Measurements from ENCODE around the gene NUCB2. TPM values are rescaled to one million over a fixed set of nuclear protein-coding genes. Genes with fewer than 3 reads are reported as not detected.

The NUCB2 gene
- total and polyA plus RNA-seq, 2 of the 8 experiments (the other 6 are each of a cell fraction or from before 2014, with no cell fraction given) = 9.0 to 34.2 TPM

DNA sequence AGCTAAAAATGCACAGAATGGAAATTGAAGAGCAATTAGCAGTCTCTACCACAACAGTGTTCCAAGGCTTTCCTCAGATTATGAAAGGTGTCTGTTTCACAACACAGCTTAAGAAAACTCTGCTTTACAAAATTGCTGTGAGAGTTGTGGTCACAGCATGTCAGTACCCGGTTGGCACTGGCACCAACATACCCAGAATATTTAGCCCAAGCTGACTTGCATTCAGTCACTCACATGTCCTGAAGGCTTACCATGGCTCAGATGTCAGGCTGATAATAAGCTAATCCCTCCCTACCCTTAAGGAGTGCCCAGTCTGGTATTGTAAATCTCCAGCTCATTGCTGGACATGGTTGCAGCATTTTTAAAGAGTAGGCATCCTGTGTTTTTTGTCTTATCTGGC lies 90.0 kb downstream of the NUCB2 start:
- Histone ChIP-seq H3K18ac (ENCODE audit: extremely low read depth, low read length) (no peak overlapping the region), H2BK20ac (ENCODE audit: low read length) (no peak overlapping the region), H3K4me1 (replicated peaks in 1 of 4; ENCODE audit: control insufficient read depth in 3 of 4, insufficient read depth in 4 of 4, low read length in 3 of 4) (no peaks in the 10 kb centered on the region), H3K4ac (replicated peaks; ENCODE audit: insufficient read length, low read depth, low read length) (no peak overlapping the region), H2BK120ac (replicated peaks; ENCODE audit: low read depth, low read length) (no peak overlapping the region), H2BK12ac (ENCODE audit: low read depth, low read length) (no peak overlapping the region), H3K36me3 (ENCODE audit: control insufficient read depth in 2 of 4, insufficient read depth in 4 of 4, low read length in 3 of 4) (peaks cover 0 to 9% (median 0%) of the 10 kb centered on the region in 4 experiments; a peak in 3 of 8 replicates), H4K8ac (ENCODE audit: extremely low read depth, insufficient read depth, low read length) (no peak overlapping the region), H4K5ac (ENCODE audit: insufficient read length, low read depth, low read length) (no peak overlapping the region), H2AK5ac (ENCODE audit: low read depth, low read length) (no peak overlapping the region), H4K20me1 (replicated peaks in 1 of 2; ENCODE audit: control insufficient read depth in 1 of 2, insufficient read depth in 2 of 2, low read length in 2 of 2) (no peaks in the 10 kb centered on the region), H4K91ac (replicated peaks; ENCODE audit: insufficient read length, low read length) (no peak overlapping the region), H3K27me3 (replicated peaks in 1 of 4; ENCODE audit: control insufficient read depth in 3 of 4, extremely low read depth in 1 of 4, insufficient read depth in 3 of 4, low read length in 3 of 4) (no peaks in the 10 kb centered on the region; a peak in 1 of 7 replicates), H3K9ac (replicated peaks in 1 of 4; ENCODE audit: extremely low read depth in 1 of 4, low read depth in 3 of 4, low read length in 3 of 4) (no peak overlapping the region), H3K23ac (ENCODE audit: insufficient read length) (no peak overlapping the region), H3K79me1 (ENCODE audit: low read depth, low read length) (no peaks in the 10 kb centered on the region), H3K23me2 (ENCODE audit: low read depth, low read length) (no peaks in the 10 kb centered on the region; the same call in 1 of the 2 replicates), H2AFZ (ENCODE audit: low read length) (no peak overlapping the region), H2BK5ac (ENCODE audit: low read depth, low read length) (no peak overlapping the region), H3K9me3 (ENCODE audit: insufficient read depth in 2 of 2, low read depth in 1 of 2, low read length in 1 of 2) (peaks cover 26 to 31% of the 10 kb centered on the region in 2 experiments), H3K27ac (ENCODE audit: low read depth, low read length) (no peak overlapping the region), H3K56ac (replicated peaks; ENCODE audit: insufficient read length, low read depth, low read length) (no peak overlapping the region), H3K14ac (ENCODE audit: insufficient read length) (no peak overlapping the region), H2BK15ac (ENCODE audit: low read length) (no peak overlapping the region), H3K4me2 (ENCODE audit: insufficient read depth in 1 of 2, low read depth in 2 of 2, low read length in 2 of 2) (no peak overlapping the region), H3K4me3 (ENCODE audit: extremely low read depth in 1 of 4, insufficient read depth in 2 of 4, low read depth in 3 of 4, low read length in 4 of 4) (no peak overlapping the region), H3K79me2 (ENCODE audit: control insufficient read depth in 1 of 2, insufficient read depth in 2 of 2, low read length in 2 of 2) (no peaks in the 10 kb centered on the region)
- TF ChIP-seq BRCA1 (IDR thresholded peaks at IDR 0.05; ENCODE audit: low read depth, low read length) (no peak), SAP30 (IDR thresholded peaks at IDR 0.05; ENCODE audit: insufficient read depth, insufficient replicate concordance, low read length) (no peak), SP2 (IDR thresholded peaks at IDR 0.05; ENCODE audit: low read length) (no peak), KDM1A (IDR thresholded peaks at IDR 0.05; ENCODE audit: borderline replicate concordance, low read length) (no peak), CREB1 (IDR thresholded peaks at IDR 0.05) (no peak), SRF (IDR thresholded peaks at IDR 0.05; ENCODE audit: low read depth, low read length) (no peak), TBP (IDR thresholded peaks at IDR 0.05; ENCODE audit: low read depth, low read length) (no peak), EZH2 (IDR thresholded peaks at IDR 0.05; ENCODE audit: low read depth, low read length, severe bottlenecking) (no peak), TAF7 (optimal IDR thresholded peaks at IDR 0.05; ENCODE audit: borderline replicate concordance, low read depth, low read length) (no peak)
- TF ChIP-seq, protein P1, sequence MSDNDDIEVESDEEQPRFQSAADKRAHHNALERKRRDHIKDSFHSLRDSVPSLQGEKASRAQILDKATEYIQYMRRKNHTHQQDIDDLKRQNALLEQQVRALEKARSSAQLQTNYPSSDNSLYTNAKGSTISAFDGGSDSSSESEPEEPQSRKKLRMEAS (IDR thresholded peaks at IDR 0.05) = no peak
- ChIA-PET POLR2A (ENCODE audit: partially characterized antibody) (interaction anchor here (0.9 kb wide), 1 partner anchor 136 kb away, joined by 3 read pairs; no protein-coding TSS in a partner anchor), CTCF (ENCODE audit: partially characterized antibody) (interaction anchor here (1.0 to 5.6 kb wide), 8 partner anchors 13 to 162 kb away, joined by 3 to 40 read pairs (median 4); no protein-coding TSS in a partner anchor)
- FAIRE-seq = no peak
- no peak for DNase-seq (ENCODE audit: low read depth in 1 of 2, low spot score in 2 of 2)
- WGBS, 2 experiments (ENCODE audit: extremely low coverage in 1 of 2, insufficient coverage in 1 of 2, insufficient read length in 1 of 2, insufficient replicate concordance in 2 of 2, low coverage in 1 of 2, low lambda C conversion rate in 2 of 2, missing lambda C conversion rate in 1 of 2) = 80% methylated on average over 1 of the region's 1 CpG; no CpG with 5 or more reads in 1 of the 2 experiments

All from H1 (cell line).